Bone marrow (tissue), 2 donors: ENCODE data around the gene EDN1.
"Not testable (repeated sequence)": the region's sequence is repeated elsewhere in the genome, so short reads cannot be mapped to it uniquely, and the experiment has no call there.

Source experiments
- DNase-seq, 2 donors: peaks; one replicate each; lab custom pipeline; 2025; lab: John Stamatoyannopoulos, UW

The EDN1 gene

GRCh38 chr6:12294851-12295536, 4.8 kb downstream of the EDN1 start:
- DNase-seq = no peak

GRCh38 chr6:12295558-12296254, 5.5 kb downstream of the EDN1 start:
- DNase-seq = no peak

GRCh38 chr6:12296255-12296573, 6.1 kb downstream of the EDN1 start:
- no peak for DNase-seq

- no peak for DNase-seq
These were observed 6.4 kb downstream of the EDN1 start for GRCh38 chr6:12296604-12297003.

- no peak for DNase-seq
These were observed 7.3 kb downstream of the EDN1 start for GRCh38 chr6:12297363-12298016.

GRCh38 chr6:12298017-12298978, 8.1 kb downstream of the EDN1 start:
- no peak for DNase-seq

GRCh38 chr6:12298995-12299394, 8.8 kb downstream of the EDN1 start:
- no peak for DNase-seq

- no peak for DNase-seq
These were observed 10.9 kb downstream of the EDN1 start for GRCh38 chr6:12301018-12301417.

- DNase-seq = no peak
These were observed 14.3 kb downstream of the EDN1 start for GRCh38 chr6:12304487-12304886.

- no peak for DNase-seq
These were observed 18.9 kb downstream of the EDN1 start for GRCh38 chr6:12309070-12309469.

- no peak for DNase-seq
These were observed 20.9 kb downstream of the EDN1 start for GRCh38 chr6:12311106-12311505.

GRCh38 chr6:12312736-12313135, 22.6 kb downstream of the EDN1 start:
- no peak for DNase-seq

GRCh38 chr6:12313306-12313991, 23.3 kb downstream of the EDN1 start:
- no peak for DNase-seq

- DNase-seq = no peak
These were observed 23.9 kb downstream of the EDN1 start for GRCh38 chr6:12313992-12314589.

- DNase-seq = no peak
These were observed 24.6 kb downstream of the EDN1 start for GRCh38 chr6:12314751-12315150.

- no peak for DNase-seq
These were observed 25.3 kb downstream of the EDN1 start for GRCh38 chr6:12315292-12316081.

GRCh38 chr6:12318749-12319148, 28.6 kb downstream of the EDN1 start:
- DNase-seq = no peak

GRCh38 chr6:12320074-12320473, 29.9 kb downstream of the EDN1 start:
- DNase-seq = not testable (repeated sequence)

GRCh38 chr6:12324099-12324498, 33.9 kb downstream of the EDN1 start:
- no peak for DNase-seq

- no peak for DNase-seq
These were observed 34.6 kb downstream of the EDN1 start for GRCh38 chr6:12324748-12325147.
